NAMALWA (cell line): ENCODE data around the gene CARD11.

Experiments used
- DNase-seq: peaks from one replicate; pipeline ENCODE4 v3.0.0-alpha.2; 2015; ENCODE audit warnings: low spot score

CARD11 gene

DNA sequence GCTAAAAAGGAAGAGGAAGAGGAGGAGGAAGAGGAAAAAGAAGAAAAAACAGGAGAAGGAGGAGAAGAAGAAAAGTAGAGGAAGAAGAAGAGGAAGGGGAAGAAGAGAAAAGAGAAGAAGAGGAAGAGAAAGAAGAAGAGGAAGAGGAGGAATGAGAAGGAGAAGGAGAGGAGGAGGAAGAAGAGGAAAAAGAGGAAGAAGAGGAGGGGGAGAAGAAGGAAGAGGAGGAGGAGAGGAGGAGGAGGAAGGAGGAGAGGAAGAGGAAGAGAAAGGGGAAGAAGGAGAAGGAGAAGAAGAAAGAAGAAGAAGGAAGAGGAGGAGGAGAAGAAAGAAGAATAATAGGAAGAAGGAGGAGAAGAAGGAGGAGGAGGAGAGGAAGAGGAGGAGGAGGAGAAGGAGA is 103.2 kb downstream of the CARD11 start:
- no peak for DNase-seq

- no peak for DNase-seq
Observed at GRCh38 chr7:2939193-2939885, 104.3 kb downstream of the CARD11 start.

DNA sequence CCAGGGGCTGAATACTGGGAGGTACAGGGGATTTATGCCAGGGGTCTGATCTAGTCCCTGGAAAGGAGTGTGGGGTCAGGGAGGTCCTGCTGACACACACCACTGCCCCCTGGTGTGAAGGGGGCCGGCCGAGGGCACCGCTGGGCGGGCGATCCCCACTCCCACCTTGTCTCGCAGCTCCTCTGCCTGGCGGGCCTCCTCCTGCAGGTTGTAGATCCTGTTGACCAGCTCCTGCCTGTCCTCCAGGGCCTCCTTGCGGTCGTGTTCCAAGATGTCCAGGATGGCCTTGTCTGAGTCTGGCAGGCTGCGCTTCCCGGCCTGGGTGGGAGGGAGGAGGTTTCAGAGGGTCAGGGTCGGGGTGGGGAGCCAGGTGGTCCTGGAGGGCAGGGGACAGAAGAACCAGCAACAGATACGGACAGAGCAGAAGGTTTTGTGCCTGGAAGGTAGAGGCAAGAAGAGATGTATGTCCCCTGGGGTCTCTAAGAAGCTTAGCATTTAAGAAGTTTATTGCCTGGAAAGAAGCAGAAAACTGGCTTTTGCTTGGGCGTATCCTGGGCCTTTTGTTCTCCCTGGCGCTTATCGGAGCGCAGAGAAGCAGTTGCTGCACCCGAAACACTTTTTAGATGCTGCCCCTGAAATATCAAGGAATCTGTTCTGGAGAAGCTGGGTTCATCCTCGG is 105.0 kb downstream of the CARD11 start:
- no peak for DNase-seq

- DNase-seq, result no peak
Observed at GRCh38 chr7:2937701-2938513, 105.8 kb downstream of the CARD11 start.

DNA sequence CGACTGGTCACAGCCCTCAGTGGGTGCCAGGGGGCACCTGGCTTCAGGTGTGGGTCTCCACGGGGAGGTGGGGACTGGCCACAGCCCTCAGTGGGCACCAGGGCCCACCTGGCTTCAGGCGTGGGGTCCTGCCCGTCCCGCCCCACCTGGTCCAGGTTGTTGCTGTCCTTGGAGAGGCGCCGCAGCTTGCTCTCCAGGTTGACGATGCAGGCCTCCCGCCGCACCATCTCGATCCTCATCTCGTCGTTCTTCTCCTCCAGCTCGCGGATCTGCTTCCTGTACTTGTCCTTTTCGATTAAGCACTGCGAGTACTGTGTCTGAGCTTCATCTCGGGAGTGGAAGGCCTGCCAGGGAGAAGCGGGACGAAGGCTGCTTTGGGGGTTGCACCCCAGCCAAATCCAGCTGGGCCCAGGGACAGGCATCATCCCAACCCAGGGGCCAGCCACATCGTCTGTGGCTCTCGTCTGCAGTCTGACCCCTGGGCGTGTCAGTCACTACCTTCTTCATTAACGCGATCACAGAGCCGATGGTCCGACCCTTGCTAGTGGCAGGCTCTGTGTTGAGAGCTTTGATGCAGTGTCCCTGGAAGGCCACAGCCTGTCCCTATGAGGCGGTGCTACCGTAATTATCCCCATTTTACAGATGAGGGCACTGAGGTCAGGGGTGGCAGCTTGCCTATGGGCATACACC is 106.6 kb downstream of the CARD11 start:
- DNase-seq, result no peak

DNA sequence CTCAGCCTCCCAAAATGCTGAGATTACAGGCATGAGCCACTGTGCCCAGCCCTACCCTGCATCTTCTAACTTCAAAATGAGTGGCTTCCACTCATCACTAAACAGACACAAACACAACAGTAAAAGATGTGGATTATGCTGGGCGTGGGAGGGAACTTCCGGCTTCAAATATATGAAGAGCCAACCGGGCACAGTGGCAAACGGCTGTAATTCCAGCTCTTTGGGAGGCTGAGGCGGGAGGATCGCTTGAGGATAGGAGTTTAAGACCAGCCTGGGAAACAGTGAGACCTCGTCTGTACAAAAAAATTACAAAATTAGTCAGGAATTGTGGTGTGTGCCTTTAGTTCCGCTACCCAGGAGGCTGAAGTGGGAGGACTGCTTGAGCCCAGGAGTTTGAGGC is 107.4 kb downstream of the CARD11 start:
- no peak for DNase-seq

GRCh38 chr7:2934984-2935740 is 108.5 kb downstream of the CARD11 start:
- DNase-seq, result no peak

GRCh38 chr7:2934211-2934731 is 109.4 kb downstream of the CARD11 start:
- no peak for DNase-seq

DNA sequence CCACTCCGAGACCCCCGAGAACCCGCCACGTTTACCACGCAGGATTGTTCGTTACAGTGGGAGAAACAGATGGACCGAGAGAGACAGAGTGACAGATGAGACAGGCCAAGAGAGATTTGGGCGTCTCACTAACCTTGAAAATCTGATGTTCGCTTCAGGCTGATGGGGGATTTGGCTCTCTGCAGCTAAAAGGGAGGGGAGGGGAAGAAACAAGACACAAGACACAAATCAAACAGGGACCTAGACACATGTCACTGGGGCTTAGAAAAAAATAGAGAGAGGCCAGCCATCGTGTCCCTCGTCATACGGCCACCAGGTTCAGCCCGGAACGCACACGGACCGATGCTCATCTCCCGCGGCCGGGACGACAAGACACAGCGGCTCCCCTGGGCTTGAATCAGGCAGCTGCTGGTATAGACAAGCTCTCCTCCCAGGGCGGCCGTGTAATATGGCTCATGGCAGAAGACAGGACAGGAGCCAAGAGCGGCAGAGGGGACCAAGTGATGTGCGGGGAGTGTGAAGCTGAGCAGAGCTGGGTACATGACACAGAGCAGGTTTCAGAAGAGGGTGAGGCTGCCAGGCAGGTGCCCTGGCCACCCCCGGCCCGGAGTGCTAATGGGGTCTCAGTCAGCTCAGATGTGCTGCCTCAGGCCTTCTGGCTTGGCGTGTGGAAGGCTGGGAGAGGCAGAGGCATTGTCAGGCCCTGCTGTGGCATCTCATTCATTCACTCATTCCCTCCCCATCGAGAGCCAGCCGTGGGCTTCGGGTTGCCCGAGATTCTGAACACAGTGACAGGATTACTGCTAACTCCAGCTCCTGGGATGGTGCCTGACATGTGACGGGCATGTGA is 111.0 kb downstream of the CARD11 start:
- DNase-seq, result no peak

GRCh38 chr7:2931034-2931415 is 112.6 kb downstream of the CARD11 start:
- no peak for DNase-seq

DNA sequence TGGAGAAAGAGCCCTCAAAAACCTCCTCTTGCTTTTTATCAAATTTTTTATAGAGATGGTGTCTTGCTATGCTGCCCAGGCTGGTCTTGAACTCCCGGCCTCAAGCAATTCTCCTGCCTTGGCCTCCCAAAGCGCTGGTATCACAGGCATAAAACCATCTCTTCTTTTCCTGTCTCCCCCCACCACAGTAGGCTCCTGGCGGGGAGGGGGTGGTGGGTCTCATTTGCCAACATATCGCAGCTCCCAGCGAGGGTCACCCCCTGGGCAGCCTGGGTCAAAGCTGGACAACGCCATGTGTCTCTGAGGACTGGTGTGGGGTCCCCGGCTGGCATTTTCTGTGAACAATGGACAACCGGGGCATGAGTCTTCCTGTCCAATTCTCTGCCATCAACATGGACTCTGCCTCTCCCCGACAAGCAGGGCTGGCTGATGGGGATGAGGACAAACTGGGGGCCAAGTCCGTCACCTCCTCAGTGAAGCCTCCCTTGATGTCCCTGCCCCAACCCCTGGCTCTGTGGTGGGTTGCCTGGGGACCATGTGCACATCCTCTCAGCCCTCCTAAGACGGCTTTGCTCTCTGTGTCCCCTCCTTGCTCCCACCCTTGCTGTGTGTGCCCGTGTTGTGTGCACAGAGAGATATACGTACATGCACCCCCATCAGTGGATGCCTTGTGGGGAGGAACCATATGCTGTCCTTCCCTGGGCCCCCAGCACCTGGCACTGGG is 113.2 kb downstream of the CARD11 start:
- no peak for DNase-seq

- DNase-seq, result no peak
Observed at GRCh38 chr7:2929321-2930201, 114.1 kb downstream of the CARD11 start.

DNA sequence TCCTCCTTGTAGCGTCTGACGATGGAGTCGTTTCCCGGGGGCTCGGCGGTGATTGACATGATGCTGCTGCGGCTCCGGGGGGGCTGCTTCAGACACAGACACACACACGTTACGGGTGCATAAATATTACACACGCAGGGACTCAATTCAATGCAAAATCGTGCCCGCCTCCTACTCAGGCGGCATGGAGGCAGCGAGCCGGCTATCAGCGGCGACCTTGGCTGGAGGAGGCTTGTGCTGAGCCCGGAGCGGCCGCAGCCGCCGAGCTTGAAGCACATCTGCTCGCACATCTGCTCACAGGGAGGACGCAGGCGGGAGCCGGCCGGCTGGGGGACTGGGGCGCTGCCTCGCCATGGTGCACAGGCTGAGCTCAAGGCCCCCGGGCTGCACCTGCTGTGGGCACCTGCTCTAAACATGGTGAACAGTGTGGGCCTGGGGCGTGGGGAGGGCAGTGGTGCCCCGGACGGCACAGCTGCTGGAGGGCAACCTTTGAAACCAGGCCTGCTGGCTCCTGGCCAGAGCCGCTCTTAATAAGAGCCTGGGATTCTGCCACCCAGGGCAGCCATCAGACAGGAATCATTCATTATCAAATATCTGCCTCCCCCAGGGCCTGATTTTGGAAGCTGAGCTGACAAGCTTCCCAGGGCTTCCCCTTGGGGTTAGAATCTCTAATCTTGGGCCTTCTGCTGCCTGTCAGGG is 114.9 kb downstream of the CARD11 start:
- DNase-seq, result peak; percentile 68

- DNase-seq, result no peak
Observed at GRCh38 chr7:2928256-2928612, 115.4 kb downstream of the CARD11 start.

DNA sequence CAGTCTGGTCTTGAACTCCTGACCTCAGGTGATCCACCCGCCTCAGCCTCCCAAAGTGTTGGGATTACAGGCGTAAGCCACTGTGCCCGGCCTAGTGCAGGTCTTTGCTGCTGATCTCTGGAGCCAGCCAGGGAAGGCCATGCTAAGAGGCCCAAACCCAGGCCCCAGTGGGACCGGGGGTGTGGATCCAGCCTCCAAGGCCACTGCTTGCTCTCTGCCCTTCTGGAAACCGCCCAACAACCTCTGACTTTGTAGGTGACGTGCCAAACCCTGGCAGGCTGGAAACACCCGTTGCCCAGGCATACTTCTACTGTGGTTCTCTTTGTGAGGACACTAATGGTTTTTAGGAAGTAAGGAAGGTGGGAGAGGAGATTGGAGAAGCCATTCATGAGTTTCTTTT is 116.1 kb downstream of the CARD11 start:
- DNase-seq, result no peak

- DNase-seq, result peak; percentile 65
Observed at GRCh38 chr7:2926896-2927405, 116.7 kb downstream of the CARD11 start.

DNA sequence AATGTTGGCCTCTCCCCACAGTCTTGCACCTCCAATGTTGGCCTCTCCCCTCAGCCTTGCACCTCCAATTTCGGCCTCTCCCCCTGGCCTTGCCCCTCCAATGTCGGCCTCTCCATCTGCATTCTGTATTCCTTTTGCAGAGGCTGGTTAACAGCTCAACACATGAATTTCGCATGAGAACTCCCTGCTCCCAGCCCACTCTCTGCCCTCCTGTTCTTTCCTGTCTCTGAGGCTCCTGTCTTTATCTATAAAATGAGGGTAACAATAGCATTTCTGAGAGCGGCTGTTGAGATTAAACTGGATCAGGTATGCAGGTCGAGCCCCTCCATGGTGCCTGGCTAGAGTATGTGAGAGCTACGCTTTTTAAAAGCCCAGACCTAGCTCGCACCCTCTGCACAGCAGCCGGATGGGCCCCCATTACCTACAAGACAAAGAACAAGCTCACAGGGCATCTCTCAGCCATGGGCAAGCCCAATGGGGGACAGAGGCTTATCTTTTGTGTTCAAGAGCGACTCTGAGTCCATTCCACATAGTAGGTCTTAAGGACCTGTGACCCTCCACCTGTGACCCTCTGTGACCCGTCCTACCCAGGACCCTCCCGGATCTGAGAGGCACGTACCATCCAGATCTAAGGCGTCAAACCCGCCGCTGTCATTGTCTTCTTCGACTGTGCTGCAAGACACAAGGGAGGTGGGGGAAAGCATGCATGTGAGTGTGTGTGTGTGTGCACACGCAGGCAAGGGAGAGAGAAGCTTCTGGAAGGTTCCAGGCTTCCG is 117.4 kb downstream of the CARD11 start:
- DNase-seq, result no peak
